ENCODE measurements around the gene WRAP73. TPM values are rescaled to one million over a fixed set of nuclear protein-coding genes. Genes with fewer than 3 reads are reported as not detected.

WRAP73 gene
- total and polyA plus RNA-seq, 9 of the 15 experiments (the other 6 are each of a cell fraction or from before 2014, with no cell fraction given) = 4.3 to 51.8 (median 30.1) TPM

- intact Hi-C loops (cut with micrococcal nuclease) (no loop called here), in situ Hi-C loops (cut with MboI) (no loop called here)
- Histone ChIP-seq H3K4me3 (no peak overlapping the region), H3K9me1 (ENCODE audit: control insufficient read depth, insufficient read depth, low read length) (no peaks in the 10 kb centered on the region), H4K20me1 (replicated peaks; ENCODE audit: control insufficient read depth, insufficient read depth, low read length) (peaks cover 30% of the 10 kb centered on the region; the same call in 1 of the 2 replicates), H3K36me3 (ENCODE audit: control insufficient read depth, insufficient read depth, low read length) (no peaks in the 10 kb centered on the region), H3K27ac (ENCODE audit: extremely low read depth, low read depth, low read length) (no peak overlapping the region), H3K27me3 (ENCODE audit: control insufficient read depth in 2 of 2, insufficient read depth in 2 of 2, low read length in 2 of 2) (peaks cover 47 to 75% of the 10 kb centered on the region in 2 experiments), H3K79me2 (ENCODE audit: control insufficient read depth, insufficient read depth, low read length) (no peaks in the 10 kb centered on the region), H3K4me2 (ENCODE audit: insufficient read depth, low read length) (no peak overlapping the region), H3K4me1 (replicated peaks in 1 of 2; ENCODE audit: control insufficient read depth in 2 of 2, insufficient read depth in 2 of 2, low read length in 2 of 2) (peaks cover 5 to 66% of the 10 kb centered on the region in 2 experiments; a peak in 3 of 5 replicates), H3K9ac (ENCODE audit: insufficient read depth in 1 of 2, low read depth in 2 of 2, low read length in 2 of 2) (no peak overlapping the region), H3K9me3 (replicated peaks; ENCODE audit: control insufficient read depth, insufficient read depth, low read depth, low read length) (0 out of 2 replicates have a peak, but pooled peaks cover 2% of the 10 kb centered on the region), H2AFZ (ENCODE audit: low read depth, low read length) (no peak overlapping the region)
- WGBS (ENCODE audit: insufficient coverage, low coverage, missing lambda C conversion rate) = 1% methylated on average over 13 of the region's 13 CpGs
- no peak for FAIRE-seq
- TF ChIP-seq ZNF445 (CRISPR knock-in tag; IDR thresholded peaks at IDR 0.05; ENCODE audit: low read depth) (no peak), CHCHD3 (CRISPR knock-in tag; IDR thresholded peaks at IDR 0.05) (no peak), PRDM10 (IDR thresholded peaks at IDR 0.05; ENCODE audit: partially characterized antibody) (no peak), ZNF23 (CRISPR knock-in tag; IDR thresholded peaks at IDR 0.05) (no peak), ZNF551 (CRISPR knock-in tag; IDR thresholded peaks at IDR 0.05) (no peak), POLR3A (IDR thresholded peaks at IDR 0.05; ENCODE audit: borderline replicate concordance, extremely low read depth, insufficient read depth, insufficient read length) (no peak)
- no TSS peak for BruUV-seq (replicated peaks)
- ChIA-PET CTCF (ENCODE audit: low intra/inter-chr PET ratio) (no interaction called here), POLR2A (no interaction called here)
- DNase-seq (ENCODE audit: extremely low read depth in 1 of 4, low spot score in 3 of 4) = no peak
- ATAC-seq = no peak
These were observed 42.7 kb upstream of the WRAP73 start for GRCh38 chr1:3692598-3692997.
